ENCODE results near the gene CD9.
A peak's percentile ranks its signal among the peaks of the same experiment; 100 is the strongest.
"Not testable (repeated sequence)": the region's sequence is repeated elsewhere in the genome, so short reads cannot be mapped to it uniquely, and the experiment has no call there.

Gene CD9

GRCh38 chr12:6199531-6200255 is 507 bp upstream of the CD9 start:
- DNase-seq: peak in 3 of 14 donors; percentile 41 to 65 (median 51)

GRCh38 chr12:6201213-6201608 is 1.0 kb downstream of the CD9 start:
- DNase-seq: peak in 5 of 14 donors; percentile 39 to 59 (median 45)

DNA sequence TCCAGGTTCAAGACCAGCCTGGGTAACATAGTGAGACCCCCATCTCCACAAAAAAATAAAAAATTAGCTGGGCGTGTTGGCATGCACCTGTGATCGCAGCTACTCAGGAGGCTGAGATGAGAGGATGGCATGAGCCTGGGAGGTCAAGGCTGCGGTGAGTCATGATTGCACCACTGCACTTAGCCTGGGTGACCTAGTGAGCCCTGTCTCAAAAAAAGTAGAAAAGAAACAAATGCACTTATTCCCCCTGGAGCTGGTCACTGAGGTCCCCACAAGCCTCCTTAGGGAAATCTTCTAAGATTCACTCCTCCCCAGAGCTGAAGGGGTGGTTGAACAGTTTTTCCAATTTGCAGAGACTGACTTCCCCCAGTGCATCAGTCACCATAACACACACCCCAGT is 1.6 kb downstream of the CD9 start:
- DNase-seq: no peak

DNA sequence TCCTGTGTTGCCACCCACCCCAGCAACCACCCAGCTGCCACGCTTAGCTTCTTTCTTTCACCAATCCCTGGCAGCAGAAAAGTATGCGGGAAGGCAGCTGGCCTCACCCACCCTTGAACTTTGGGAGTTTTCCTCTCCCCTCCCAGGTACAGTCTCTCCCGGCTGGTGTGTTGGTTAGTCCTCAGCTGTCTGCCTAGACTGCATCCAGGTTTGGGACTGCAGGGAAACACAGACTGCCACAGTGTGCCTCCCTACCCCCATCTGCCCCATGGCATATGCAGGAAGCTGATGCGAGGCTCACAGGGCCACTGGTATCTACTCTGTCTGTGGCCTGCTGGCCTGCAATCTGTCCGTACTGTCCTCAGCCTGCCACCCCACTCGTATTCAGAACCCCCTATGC is 2.1 kb downstream of the CD9 start:
- DNase-seq: peak in 1 of 14 donors; percentile 24

GRCh38 chr12:6202846-6203245 is 2.6 kb downstream of the CD9 start:
- DNase-seq: no peak

DNA sequence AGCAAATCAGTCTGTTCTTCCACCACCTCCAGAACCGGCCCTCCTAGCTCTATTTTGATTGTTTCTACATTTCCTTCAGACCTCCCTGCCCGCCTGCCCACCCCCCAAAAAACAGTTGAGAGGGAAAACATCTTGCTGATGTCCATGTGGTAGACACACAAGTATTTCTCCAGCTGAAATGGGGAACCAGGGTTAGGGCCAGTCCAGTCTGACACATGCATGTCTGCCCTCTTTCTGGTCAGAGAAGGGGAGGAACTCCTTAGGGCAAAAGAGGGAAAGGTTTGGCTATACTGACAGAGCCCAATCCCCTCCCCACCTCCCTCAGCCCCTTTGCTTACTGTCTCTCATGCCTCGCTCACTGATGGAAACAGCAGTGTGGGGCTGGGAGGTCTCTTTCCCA is 3.4 kb downstream of the CD9 start:
- no peak for DNase-seq

- DNase-seq: no peak
Observed at GRCh38 chr12:6204533-6205143, 4.4 kb downstream of the CD9 start.

DNA sequence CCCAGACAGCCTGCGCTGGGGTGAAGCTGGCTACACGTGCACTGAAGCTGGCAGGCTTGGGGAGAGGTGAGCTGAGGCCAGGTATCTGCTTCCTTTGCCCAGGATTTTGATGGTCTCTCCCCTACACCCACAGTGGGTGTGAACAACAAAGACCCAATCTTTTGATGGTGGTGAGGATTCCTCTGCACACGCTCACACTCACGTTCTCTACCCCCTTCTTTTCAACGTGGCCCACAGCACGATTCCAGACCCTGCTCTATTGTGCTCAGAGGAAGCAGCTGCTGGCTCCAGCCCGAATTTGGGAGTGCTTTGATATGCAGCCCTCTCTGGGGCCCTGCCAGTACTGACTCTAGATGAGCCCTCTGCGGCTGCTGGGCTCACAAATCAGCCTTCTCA is 4.9 kb downstream of the CD9 start:
- DNase-seq: no peak

GRCh38 chr12:6205761-6206160 is 5.6 kb downstream of the CD9 start:
- no peak for DNase-seq

DNA sequence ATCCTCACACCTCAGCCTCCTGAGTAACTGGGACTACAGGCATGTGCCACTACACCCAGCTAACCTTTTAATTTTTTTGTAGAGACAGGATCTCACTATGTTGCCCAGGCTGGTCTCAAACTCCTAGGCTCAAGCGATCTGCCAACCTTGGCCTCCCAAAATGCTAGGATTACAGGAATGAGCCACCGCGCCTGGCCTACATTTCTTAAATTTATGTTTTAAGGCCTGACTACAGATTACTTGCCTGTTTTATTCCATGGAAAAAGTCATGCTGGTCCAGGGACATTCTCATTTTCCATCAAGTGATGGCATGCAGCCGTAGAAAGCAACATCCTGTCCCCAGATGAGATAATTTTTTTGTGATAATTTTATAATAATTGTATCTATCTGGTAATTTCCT is 6.1 kb downstream of the CD9 start:
- DNase-seq: no peak

- peak in 1 of 14 donors; percentile 31 for DNase-seq
Observed at GRCh38 chr12:6207259-6207925, 7.2 kb downstream of the CD9 start.

DNA sequence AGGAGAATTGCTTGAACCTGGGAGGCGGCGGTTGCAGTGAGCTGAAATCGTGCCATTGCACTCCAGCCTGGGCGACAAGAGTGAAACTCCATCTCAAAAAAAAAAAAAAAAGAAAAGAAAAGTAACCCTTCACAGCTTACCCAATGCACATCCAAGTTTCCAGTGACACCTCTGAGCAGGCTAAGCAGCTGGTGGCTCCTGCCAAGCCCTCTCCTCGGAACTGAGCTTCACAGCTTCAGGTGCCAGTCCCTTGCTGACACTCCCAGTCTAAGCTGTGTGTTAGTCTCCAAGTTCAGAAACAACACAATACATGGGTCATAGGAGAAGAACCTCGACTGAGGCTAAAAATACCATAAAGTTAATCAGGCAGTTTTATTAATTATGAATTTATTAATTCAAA is 7.9 kb downstream of the CD9 start:
- DNase-seq: no peak

DNA sequence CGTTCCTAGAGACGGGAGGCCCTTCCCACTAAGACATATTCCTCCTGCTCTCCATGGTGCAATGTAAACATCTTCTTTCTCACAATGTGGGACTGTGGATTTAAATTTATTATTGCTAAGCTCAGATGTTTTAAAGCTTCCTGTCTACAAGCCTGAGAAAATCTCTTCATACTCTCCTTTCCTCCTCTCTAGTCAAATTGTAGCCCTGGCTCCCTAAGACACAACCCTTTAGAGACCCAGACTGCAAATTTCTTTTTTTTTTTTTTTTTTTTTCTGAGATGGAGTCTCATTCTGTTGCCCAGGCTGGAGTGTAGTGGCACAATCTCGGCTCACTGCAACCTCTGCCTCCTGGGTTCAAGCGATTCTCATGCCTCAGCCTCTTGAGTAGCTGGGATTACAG is 9.2 kb downstream of the CD9 start:
- DNase-seq: not testable (repeated sequence)

- no peak for DNase-seq
Observed at GRCh38 chr12:6211421-6211869, 11.2 kb downstream of the CD9 start.

- no peak for DNase-seq
Observed at GRCh38 chr12:6212086-6212485, 11.9 kb downstream of the CD9 start.

- DNase-seq: no peak
Observed at GRCh38 chr12:6213969-6214368, 13.8 kb downstream of the CD9 start.

GRCh38 chr12:6214633-6215032 is 14.4 kb downstream of the CD9 start:
- DNase-seq: no peak

DNA sequence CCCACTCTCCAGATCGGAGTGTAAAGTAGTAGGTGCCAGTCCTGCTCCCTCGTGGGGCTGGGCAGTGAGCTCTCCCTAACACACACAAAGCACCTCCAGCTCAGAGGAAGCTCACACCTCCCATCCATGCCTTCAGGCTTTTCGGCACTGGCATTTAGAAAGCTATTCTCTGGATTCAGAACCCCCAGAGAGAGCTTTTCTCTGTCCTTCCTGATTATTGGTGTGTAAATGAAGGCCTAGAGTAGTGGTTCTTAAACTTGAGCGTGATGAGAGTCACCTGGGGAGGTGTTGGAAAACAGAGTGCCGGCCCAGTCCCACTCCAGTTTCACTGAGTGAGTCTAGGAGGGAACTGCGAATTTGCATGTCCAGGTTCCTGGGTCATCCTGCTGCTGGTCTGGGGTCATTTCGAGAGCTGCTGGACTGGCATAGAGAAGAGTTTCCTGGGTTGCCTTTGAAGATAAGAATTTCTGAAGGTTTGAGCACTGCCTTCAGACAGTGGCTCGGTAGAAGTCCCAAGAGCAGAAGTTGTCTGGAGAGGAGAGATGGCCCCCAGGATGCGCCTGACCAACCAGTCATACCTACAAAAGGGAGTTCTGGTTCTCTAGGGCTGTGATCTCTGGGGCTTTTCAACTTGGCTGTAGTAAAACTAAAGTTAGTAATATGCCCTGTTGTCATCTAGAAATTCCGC is 15.1 kb downstream of the CD9 start:
- DNase-seq: no peak

GRCh38 chr12:6215932-6216494 is 15.8 kb downstream of the CD9 start:
- peak in 9 of 14 donors; percentile 39 to 83 (median 50) for DNase-seq

DNA sequence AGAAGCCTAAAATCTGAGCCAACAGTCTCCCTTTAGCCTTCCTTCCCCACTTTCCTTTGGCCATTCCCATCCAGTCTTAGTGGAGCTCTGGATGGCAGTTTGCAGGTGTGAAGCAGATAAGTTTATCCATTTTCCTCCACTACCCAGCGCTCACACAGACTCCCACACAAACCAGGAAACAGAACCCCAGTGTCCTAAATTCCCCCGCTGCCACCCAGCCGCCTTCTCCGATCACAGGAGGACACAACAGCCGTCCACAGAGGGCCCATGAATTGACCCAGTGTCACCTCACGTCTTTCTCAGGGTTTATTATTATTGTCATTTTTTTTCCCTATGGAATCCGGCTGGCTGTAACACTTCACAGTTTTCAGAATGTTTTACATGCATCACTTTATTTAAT is 16.4 kb downstream of the CD9 start:
- no peak for DNase-seq

DNA sequence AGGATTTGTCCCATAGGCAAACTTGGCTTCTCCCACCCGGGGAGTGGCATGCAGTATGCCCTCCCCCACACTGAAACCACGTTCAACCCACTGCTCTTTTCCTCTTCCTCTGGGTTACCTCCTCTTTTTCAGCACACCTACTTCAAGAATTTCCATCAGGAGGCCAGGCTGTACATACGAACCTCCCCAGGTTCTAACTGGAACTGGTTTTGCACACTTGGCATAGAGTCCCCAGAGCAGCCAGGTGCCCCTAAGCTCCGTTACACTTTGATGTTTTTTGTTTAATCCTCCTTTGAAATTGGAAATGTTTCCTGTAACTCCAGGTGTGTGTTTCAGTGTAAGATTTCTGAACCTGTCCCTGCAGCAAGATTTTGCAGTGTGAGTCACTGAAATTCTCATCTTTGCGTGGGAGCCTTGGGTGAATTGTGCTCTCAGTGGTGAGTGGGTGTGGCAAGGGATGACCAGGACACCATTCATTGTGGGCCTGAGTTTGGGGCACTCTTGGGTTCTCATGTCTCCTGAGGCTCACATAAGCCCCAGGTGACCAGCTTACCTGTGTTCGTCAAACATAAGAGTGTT is 18.2 kb downstream of the CD9 start:
- no peak for DNase-seq

- no peak for DNase-seq
Observed at GRCh38 chr12:6219980-6220379, 19.8 kb downstream of the CD9 start.

Measured in C1 segment of cervical spinal cord (tissue), 14 donors.